HepG2 (cell line): ENCODE measurements around the gene SF3A2. TPM values are rescaled to one million over a fixed set of nuclear protein-coding genes. Genes with fewer than 3 reads are reported as not detected.

Source experiments
- EHMT2 ChIP-seq: fragments of 200-600 bp; sonication (generic); IDR thresholded peaks from 2 replicates; pipeline ENCODE4 v1.7.0; 2017; ENCODE audit warnings: antibody characterized with exemption, low read depth, low read length, borderline replicate concordance
- HNRNPL ChIP-seq: fragments of 200-400 bp; formaldehyde crosslinking; IDR thresholded peaks from 2 replicates; pipeline ENCODE4 v1.6.1; 2017; ENCODE audit warnings: mild to moderate bottlenecking, low read depth, low read length
- ZNF317 ChIP-seq: sonication (generic); formaldehyde crosslinking; IDR thresholded peaks from 2 replicates; pipeline ENCODE4 v1.5.0; 2020; ENCODE audit warnings: mild to moderate bottlenecking, missing genetic modification reagents
- polyA plus RNA-seq, 8 experiments: library from polyadenylated mRNA; depleted of rRNA in 3 of 8; stranded (reverse) in 7 of 8; unstranded in 1 of 8; fragments of >200 nt; fragmentation: Illumina TruSeq in 4 of 8; extraction: Trizol in 4 of 8; gene quantifications; 2 replicates each; pipeline versions ENCODE4 v1.2.1 to v1.2.3, GENCODE V29; 2011 to 2016; ENCODE audit warnings: low read depth in 4 of 8, missing spikeins in 1 of 8, mixed read lengths in 1 of 8; ENCODE audit not compliant: insufficient read depth in 1 of 8
- total RNA-seq, 5 experiments: library from RNA; depleted of rRNA; stranded (reverse); fragments of >200 nt; fragmentation: Illumina TruSeq; extraction: Trizol; gene quantifications; 2 replicates each; pipeline ENCODE4 v1.2.3, GENCODE V29; 2016; ENCODE audit warnings: low read depth in 1 of 5
- TF ChIP-seq, protein P1 (sequence below), 2 experiments: fragments of 450-650 bp in 1 of 2; sonication (generic) in 1 of 2; formaldehyde crosslinking in 1 of 2; IDR thresholded peaks; 2 replicates each; pipeline versions ENCODE4 v1.6.1 to v1.8.0; 2016 to 2022; ENCODE audit warnings: antibody characterized with exemption in 1 of 2, mild to moderate bottlenecking in 1 of 2, missing genetic modification reagents in 1 of 2
- TF ChIP-seq, protein P2 (sequence below): sonication (generic); formaldehyde crosslinking; IDR thresholded peaks from 2 replicates; pipeline ENCODE4 v1.8.1; 2022; ENCODE audit warnings: mild to moderate bottlenecking, missing genetic modification reagents
- TF ChIP-seq, protein P3 (sequence below): sonication (generic); formaldehyde crosslinking; IDR thresholded peaks from 2 replicates; pipeline ENCODE4 v1.4.0; 2020; ENCODE audit warnings: missing genetic modification reagents, mild to moderate bottlenecking, borderline replicate concordance
- TF ChIP-seq, protein P4 (sequence below): sonication (generic); formaldehyde crosslinking; IDR thresholded peaks from 2 replicates; pipeline ENCODE4 v1.4.0; 2020; ENCODE audit warnings: missing genetic modification reagents
- TF ChIP-seq, protein P5 (sequence below): IDR thresholded peaks from 2 replicates; pipeline ENCODE4 v1.6.1; 2016; ENCODE audit warnings: missing compliant biosample characterization, missing genetic modification reagents, borderline replicate concordance

The SF3A2 gene
- total and polyA plus RNA-seq, 2 of the 13 experiments (the other 11 are each of a cell fraction or from before 2014, with no cell fraction given) = 8.6 to 8.8 TPM

DNA sequence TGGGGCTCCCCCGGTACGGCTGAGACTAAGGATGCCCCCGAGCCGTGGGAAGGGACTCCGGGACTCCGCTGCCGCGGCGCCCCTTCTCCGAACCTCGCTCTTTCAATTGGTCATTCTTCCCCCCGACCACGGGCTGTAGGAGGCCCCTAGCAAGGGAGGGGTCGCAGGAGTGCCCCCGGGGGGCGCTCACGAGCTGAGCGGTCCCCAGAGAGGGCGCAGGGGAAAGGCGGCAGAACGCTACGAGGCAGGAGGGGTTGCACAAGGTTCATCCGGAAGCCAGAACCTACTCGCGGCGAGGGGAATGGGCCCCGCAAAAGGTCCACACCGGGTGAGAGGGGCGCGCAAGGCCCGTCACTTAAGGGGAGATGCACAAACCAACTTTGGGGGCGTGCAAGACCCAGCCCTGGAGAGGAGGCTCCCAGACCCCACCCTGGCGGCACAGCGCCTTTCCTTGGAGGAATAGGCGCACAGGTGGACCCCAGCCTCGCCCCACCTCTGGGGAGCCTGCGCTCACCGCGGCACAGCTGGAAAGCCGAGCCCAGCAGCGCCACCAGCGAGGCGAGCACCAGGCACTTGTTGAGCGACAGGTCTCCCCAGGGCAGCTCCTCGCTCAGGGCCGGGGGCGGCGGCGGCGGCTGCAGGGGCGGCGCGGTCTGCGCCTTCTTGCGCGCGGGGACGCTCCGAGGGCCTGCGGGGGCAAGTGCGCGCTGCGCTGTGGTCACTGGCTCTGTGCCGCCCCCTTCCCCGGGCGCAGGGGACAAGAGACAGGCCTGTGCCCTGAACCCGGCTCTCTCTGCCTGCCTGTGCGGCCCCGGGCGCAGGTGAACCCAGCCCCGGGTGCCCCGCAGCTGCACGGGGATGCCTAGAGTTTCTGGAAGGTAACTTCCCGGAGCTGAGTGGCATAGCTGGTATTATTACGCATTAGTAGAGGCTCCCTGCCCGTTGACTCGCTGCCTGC, 16.8 kb downstream of the SF3A2 start (continued):
- TF ChIP-seq, protein P1, sequence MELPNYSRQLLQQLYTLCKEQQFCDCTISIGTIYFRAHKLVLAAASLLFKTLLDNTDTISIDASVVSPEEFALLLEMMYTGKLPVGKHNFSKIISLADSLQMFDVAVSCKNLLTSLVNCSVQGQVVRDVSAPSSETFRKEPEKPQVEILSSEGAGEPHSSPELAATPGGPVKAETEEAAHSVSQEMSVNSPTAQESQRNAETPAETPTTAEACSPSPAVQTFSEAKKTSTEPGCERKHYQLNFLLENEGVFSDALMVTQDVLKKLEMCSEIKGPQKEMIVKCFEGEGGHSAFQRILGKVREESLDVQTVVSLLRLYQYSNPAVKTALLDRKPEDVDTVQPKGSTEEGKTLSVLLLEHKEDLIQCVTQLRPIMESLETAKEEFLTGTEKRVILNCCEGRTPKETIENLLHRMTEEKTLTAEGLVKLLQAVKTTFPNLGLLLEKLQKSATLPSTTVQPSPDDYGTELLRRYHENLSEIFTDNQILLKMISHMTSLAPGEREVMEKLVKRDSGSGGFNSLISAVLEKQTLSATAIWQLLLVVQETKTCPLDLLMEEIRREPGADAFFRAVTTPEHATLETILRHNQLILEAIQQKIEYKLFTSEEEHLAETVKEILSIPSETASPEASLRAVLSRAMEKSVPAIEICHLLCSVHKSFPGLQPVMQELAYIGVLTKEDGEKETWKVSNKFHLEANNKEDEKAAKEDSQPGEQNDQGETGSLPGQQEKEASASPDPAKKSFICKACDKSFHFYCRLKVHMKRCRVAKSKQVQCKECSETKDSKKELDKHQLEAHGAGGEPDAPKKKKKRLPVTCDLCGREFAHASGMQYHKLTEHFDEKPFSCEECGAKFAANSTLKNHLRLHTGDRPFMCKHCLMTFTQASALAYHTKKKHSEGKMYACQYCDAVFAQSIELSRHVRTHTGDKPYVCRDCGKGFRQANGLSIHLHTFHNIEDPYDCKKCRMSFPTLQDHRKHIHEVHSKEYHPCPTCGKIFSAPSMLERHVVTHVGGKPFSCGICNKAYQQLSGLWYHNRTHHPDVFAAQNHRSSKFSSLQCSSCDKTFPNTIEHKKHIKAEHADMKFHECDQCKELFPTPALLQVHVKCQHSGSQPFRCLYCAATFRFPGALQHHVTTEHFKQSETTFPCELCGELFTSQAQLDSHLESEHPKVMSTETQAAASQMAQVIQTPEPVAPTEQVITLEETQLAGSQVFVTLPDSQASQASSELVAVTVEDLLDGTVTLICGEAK (IDR thresholded peaks at IDR 0.05) = no peak
- TF ChIP-seq, protein P1 (CRISPR knock-in tag; IDR thresholded peaks at IDR 0.05) = peak; percentile 7; the same call in 1 of the 2 replicates
- TF ChIP-seq, protein P2, sequence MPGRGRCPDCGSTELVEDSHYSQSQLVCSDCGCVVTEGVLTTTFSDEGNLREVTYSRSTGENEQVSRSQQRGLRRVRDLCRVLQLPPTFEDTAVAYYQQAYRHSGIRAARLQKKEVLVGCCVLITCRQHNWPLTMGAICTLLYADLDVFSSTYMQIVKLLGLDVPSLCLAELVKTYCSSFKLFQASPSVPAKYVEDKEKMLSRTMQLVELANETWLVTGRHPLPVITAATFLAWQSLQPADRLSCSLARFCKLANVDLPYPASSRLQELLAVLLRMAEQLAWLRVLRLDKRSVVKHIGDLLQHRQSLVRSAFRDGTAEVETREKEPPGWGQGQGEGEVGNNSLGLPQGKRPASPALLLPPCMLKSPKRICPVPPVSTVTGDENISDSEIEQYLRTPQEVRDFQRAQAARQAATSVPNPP (CRISPR knock-in tag) = no peak
- TF ChIP-seq EHMT2 (no peak), ZNF317 (CRISPR knock-in tag) (0 out of 2 replicates have a peak, but pooled peaks have one; percentile 52), HNRNPL (peak; percentile 58; the same call in 1 of the 2 replicates)
- TF ChIP-seq, protein P3, sequence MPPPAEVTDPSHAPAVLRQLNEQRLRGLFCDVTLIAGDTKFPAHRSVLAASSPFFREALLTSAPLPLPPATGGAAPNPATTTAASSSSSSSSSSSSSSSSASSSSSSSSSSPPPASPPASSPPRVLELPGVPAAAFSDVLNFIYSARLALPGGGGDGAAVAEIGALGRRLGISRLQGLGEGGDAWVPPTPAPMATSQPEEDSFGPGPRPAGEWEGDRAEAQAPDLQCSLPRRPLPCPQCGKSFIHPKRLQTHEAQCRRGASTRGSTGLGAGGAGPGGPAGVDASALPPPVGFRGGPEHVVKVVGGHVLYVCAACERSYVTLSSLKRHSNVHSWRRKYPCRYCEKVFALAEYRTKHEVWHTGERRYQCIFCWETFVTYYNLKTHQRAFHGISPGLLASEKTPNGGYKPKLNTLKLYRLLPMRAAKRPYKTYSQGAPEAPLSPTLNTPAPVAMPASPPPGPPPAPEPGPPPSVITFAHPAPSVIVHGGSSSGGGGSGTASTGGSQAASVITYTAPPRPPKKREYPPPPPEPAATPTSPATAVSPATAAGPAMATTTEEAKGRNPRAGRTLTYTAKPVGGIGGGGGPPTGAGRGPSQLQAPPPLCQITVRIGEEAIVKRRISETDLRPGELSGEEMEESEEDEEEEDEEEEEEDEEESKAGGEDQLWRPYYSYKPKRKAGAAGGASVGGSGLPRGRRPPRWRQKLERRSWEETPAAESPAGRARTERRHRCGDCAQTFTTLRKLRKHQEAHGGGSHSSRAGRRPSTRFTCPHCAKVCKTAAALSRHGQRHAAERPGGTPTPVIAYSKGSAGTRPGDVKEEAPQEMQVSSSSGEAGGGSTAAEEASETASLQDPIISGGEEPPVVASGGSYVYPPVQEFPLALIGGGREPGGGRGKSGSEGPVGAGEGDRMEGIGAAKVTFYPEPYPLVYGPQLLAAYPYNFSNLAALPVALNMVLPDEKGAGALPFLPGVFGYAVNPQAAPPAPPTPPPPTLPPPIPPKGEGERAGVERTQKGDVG (CRISPR knock-in tag) = peak; percentile 63; the same call in 1 of the 2 replicates
- TF ChIP-seq, protein P4, sequence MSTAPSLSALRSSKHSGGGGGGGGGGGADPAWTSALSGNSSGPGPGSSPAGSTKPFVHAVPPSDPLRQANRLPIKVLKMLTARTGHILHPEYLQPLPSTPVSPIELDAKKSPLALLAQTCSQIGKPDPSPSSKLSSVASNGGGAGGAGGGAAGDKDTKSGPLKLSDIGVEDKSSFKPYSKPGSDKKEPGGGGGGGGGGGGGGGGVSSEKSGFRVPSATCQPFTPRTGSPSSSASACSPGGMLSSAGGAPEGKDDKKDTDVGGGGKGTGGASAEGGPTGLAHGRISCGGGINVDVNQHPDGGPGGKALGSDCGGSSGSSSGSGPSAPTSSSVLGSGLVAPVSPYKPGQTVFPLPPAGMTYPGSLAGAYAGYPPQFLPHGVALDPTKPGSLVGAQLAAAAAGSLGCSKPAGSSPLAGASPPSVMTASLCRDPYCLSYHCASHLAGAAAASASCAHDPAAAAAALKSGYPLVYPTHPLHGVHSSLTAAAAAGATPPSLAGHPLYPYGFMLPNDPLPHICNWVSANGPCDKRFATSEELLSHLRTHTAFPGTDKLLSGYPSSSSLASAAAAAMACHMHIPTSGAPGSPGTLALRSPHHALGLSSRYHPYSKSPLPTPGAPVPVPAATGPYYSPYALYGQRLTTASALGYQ (CRISPR knock-in tag) = peak; percentile 44; the same call in 1 of the 2 replicates
- TF ChIP-seq, protein P5, sequence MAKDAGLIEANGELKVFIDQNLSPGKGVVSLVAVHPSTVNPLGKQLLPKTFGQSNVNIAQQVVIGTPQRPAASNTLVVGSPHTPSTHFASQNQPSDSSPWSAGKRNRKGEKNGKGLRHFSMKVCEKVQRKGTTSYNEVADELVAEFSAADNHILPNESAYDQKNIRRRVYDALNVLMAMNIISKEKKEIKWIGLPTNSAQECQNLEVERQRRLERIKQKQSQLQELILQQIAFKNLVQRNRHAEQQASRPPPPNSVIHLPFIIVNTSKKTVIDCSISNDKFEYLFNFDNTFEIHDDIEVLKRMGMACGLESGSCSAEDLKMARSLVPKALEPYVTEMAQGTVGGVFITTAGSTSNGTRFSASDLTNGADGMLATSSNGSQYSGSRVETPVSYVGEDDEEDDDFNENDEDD (CRISPR knock-in tag) = 0 out of 2 replicates have a peak, but pooled peaks have one; percentile 3
